Nephron (organoid): ENCODE measurements around the gene ARSI.

Experiments used
- H3K27ac Mint-ChIP-seq, 3 experiments: 2 replicates each; pipeline ENCODE4 v1.8.0; 2020; ENCODE audit warnings: mixed read lengths in 3 of 3, mild to moderate bottlenecking in 2 of 3, moderate library complexity in 1 of 3
- H3K27me3 Mint-ChIP-seq: 2 replicates; pipeline ENCODE4 v1.8.0; 2021; ENCODE audit warnings: low read depth, mild to moderate bottlenecking, moderate library complexity, mixed read lengths
- H3K36me3 Mint-ChIP-seq: 2 replicates; pipeline ENCODE4 v1.8.0; 2020; ENCODE audit warnings: low read depth, mixed read lengths
- H3K4me1 Mint-ChIP-seq: 2 replicates; pipeline ENCODE4 v1.8.0; 2020; ENCODE audit warnings: mixed read lengths
- H3K4me3 Mint-ChIP-seq, 3 experiments: 2 replicates each; pipeline ENCODE4 v1.8.0; 2020; ENCODE audit warnings: mild to moderate bottlenecking in 3 of 3, mixed read lengths in 3 of 3, moderate library complexity in 2 of 3
- H3K9me3 Mint-ChIP-seq: 2 replicates; pipeline ENCODE4 v1.8.0; 2020; ENCODE audit warnings: mixed read lengths
- TF ChIP-seq, protein P1 (sequence below), 3 experiments: fragments of 200-600 bp; sonication (generic); IDR thresholded peaks; one replicate each; pipeline ENCODE4 v1.5.0; 2021; ENCODE audit warnings: antibody characterized with exemption in 3 of 3; ENCODE audit not compliant: unreplicated experiment in 3 of 3

Gene ARSI

DNA sequence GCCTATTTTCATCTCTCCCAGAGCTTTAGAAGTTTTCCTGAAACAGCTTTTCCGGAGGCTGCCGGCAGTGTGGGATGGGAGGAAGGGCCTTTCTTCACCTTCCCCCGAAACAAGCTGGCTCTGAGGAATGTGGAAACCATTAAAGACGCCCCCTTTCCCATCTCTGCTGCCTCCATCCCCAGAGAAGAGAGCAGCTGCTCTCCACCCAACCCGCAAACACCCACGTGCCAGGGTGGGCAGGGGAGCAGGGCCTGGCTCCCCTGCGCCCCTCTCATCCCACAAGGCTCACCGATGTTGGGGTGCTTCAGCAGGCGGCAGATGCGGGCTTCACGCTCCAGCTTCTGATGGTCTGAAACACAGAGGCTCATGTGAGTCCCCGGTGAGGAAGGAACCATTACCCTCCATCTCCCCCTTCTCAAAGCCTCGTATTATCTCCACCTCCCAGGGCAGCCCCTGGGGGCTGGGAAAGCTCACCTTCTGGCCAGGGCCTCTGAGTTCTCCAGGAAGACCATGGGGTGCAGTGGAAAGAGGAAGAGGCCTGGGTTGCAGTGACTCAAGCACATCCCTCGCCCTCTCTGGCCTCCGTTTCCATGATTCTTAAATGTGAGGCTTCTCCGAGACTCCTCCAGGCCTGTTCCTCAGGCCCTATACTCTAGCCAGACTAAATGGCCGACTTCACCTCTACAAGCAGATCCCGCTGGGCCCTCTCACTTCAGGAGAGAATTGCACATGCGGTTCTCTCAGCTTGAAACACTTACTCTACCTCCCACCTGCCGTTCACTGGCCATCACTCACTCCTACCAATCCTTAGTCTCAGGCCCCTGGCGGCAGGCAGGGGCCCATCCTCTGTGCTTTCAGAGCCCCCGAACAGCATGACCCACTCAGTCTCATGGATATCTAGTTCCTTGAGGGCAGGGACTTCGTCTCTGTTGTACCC is 37.8 kb downstream of the ARSI start:
- H3K9me3 Mint-ChIP-seq, result no peaks in the 10 kb centered on the region
- H3K4me1 Mint-ChIP-seq, result peaks cover 33% of the 10 kb centered on the region
- H3K36me3 Mint-ChIP-seq, result no peaks in the 10 kb centered on the region
- TF ChIP-seq, protein P1, sequence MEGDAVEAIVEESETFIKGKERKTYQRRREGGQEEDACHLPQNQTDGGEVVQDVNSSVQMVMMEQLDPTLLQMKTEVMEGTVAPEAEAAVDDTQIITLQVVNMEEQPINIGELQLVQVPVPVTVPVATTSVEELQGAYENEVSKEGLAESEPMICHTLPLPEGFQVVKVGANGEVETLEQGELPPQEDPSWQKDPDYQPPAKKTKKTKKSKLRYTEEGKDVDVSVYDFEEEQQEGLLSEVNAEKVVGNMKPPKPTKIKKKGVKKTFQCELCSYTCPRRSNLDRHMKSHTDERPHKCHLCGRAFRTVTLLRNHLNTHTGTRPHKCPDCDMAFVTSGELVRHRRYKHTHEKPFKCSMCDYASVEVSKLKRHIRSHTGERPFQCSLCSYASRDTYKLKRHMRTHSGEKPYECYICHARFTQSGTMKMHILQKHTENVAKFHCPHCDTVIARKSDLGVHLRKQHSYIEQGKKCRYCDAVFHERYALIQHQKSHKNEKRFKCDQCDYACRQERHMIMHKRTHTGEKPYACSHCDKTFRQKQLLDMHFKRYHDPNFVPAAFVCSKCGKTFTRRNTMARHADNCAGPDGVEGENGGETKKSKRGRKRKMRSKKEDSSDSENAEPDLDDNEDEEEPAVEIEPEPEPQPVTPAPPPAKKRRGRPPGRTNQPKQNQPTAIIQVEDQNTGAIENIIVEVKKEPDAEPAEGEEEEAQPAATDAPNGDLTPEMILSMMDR (IDR thresholded peaks at IDR 0.05; ENCODE audit: unreplicated experiment in 3 of 3), result no peak
- peak overlapping the region in 2 of 3 experiments; percentile 41 to 69 for H3K27ac Mint-ChIP-seq
- H3K27me3 Mint-ChIP-seq, result peaks cover 4% of the 10 kb centered on the region
- H3K4me3 Mint-ChIP-seq, result peak overlapping the region in 1 of 3 experiments; percentile 6

DNA sequence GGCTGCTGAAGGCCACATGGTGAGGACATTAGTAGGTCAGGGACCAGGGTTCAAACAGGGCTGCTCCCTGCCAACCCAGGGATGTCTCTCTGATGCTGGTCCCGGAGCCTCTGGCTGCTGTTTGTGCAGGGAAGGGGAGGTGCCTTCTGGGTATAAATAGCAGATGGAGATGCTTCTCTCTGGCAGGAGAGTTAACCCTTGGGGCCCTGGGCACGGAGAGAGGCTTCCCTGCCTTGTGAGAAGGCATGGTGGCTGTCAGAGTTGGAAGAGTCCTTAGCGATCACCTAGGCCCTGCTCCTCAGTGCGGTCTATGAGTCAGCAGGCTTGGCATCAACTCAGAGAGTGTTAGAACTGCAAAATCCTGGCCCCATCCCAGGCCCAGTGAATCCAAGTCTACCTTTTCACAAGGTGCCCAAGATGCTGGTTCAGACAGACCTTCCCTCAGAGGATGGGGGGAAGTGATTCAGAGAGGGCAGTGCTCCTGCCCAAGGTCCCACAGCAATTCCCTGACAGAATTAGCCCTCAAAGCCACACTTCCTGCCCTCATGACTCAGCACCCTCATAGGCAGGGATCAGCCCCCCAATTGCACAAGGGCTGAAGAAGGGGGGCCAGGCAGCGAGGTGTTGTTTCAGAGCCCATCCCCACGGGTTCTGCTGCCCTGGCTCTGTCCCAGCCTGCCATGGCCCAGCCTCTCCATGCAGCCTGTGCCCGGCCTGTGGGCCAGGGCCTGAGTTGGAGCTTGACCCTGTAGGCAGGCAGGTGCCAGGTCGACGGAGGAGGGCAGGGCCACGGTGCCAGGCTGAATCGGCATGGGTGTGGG is 38.7 kb downstream of the ARSI start:
- peak overlapping the region in 1 of 3 experiments; percentile 41 for H3K27ac Mint-ChIP-seq
- no peaks in the 10 kb centered on the region for H3K9me3 Mint-ChIP-seq
- H3K4me3 Mint-ChIP-seq, result no peak overlapping the region
- peaks cover 4% of the 10 kb centered on the region for H3K27me3 Mint-ChIP-seq
- TF ChIP-seq, protein P1 (IDR thresholded peaks at IDR 0.05; ENCODE audit: unreplicated experiment in 3 of 3), result no peak
- peaks cover 33% of the 10 kb centered on the region for H3K4me1 Mint-ChIP-seq
- H3K36me3 Mint-ChIP-seq, result no peaks in the 10 kb centered on the region

DNA sequence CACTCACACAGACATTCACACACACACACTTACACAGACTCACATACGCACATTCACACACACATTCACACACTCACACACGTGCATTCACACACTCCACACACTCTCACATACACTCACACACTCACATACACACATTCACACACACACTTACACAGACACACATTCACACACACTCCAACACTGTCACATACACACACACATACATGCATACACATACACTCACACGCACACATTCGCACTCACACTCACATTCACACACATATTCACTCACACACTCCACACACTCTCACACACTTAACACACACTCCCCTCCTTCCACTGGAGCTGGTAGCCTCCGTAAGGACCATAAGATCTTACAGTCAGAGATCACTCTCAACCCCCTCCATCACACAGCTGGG is 39.3 kb downstream of the ARSI start:
- Mint-ChIP-seq H3K9me3 (no peaks in the 10 kb centered on the region), H3K4me1 (peaks cover 30% of the 10 kb centered on the region), H3K27ac (peak overlapping the region in 1 of 3 experiments; percentile 41), H3K4me3 (no peak overlapping the region), H3K36me3 (no peaks in the 10 kb centered on the region), H3K27me3 (peaks cover 4% of the 10 kb centered on the region)
- TF ChIP-seq, protein P1 (IDR thresholded peaks at IDR 0.05; ENCODE audit: unreplicated experiment in 3 of 3), result no peak

DNA sequence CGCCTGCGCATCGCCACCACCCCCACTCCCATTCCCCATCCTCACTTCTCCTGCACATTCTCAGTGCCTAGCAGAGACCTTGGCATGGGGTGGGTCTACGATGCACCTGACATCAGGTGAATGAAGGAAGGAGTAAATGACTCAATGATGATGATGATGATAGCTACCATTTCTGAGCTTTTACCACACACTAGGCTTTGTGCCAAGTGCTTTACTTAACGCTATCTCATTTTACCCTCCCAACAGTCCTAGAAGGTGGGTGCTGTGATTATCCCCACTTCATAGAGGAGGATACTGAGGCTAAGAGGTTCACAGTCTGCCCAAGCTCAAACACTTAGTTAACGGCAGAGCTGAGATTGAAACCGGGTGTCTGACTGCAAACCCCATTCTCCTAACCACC is 40.2 kb downstream of the ARSI start:
- Mint-ChIP-seq H3K36me3 (no peaks in the 10 kb centered on the region), H3K9me3 (no peaks in the 10 kb centered on the region), H3K4me1 (peaks cover 25% of the 10 kb centered on the region), H3K27ac (no peak overlapping the region), H3K27me3 (peaks cover 4% of the 10 kb centered on the region), H3K4me3 (no peak overlapping the region)
- TF ChIP-seq, protein P1 (IDR thresholded peaks at IDR 0.05; ENCODE audit: unreplicated experiment in 3 of 3), result no peak

DNA sequence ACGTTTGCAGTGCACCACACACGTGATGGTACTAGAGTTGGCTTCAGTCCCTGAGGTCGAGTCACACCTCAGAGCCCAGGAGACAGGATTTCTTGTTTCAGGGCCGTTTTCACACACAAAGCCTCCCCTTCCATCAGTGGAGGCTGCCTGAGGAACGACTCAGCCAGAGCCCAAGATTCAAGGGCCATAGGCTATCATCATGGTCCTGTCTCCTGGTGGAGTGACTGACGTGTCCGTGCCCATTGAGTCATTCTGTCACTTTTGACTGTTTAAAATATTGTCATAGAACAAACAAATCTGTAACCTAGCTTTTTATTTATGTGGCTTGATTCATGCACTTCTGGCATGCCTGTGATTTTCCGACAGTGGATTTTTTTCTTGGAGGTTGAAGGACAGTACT is 41.5 kb downstream of the ARSI start:
- Mint-ChIP-seq H3K4me3 (no peak overlapping the region), H3K9me3 (no peaks in the 10 kb centered on the region), H3K27ac (no peak overlapping the region), H3K27me3 (peaks cover 4% of the 10 kb centered on the region), H3K36me3 (no peaks in the 10 kb centered on the region), H3K4me1 (peaks cover 17% of the 10 kb centered on the region)
- TF ChIP-seq, protein P1 (IDR thresholded peaks at IDR 0.05; ENCODE audit: unreplicated experiment in 3 of 3), result no peak
